Keratinocyte (primary cell): ENCODE data around the gene MBTD1.

Experiments used
- EZH2 ChIP-seq: IDR thresholded peaks from one replicate; pipeline ENCODE4 v1.6.1; 2012; ENCODE audit warnings: inconsistent platforms, mild to moderate bottlenecking, low read length, moderate library complexity
- TF ChIP-seq, protein P1 (sequence below), 3 experiments: IDR thresholded peaks in 1 of 3; conservative IDR thresholded peaks in 1 of 3; optimal IDR thresholded peaks in 1 of 3; 2 replicates in 2 of 3; 3 replicates in 1 of 3; pipeline versions ENCODE3 to v1.5.1; 2011; ENCODE audit warnings: low read length in 3 of 3, mild to moderate bottlenecking in 3 of 3, moderate library complexity in 2 of 3, control low read depth in 1 of 3, inconsistent platforms in 1 of 3; ENCODE audit not compliant: insufficient read depth in 2 of 3; ENCODE audit errors: extremely low read depth in 1 of 3

DNA sequence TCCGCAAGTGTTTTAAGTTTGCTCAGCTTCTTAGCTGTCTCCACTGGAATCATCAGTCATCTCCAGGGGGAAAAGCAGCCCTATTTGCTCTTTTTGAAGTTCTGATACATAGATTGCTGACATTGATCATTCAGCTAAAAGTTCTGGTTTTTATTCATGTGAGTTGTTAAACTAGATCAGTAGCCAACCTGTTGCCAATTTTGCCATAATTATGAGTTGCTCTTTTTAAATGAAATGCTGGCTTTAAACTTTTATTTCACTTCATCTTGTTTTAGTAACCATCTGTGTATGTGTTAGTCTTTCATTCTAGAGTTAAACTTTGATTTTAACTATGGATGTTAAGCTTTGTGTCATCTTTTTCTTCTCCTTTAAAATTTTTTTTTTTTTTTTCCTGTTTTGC is 13.0 kb upstream of the MBTD1 start:
- TF ChIP-seq, protein P1, sequence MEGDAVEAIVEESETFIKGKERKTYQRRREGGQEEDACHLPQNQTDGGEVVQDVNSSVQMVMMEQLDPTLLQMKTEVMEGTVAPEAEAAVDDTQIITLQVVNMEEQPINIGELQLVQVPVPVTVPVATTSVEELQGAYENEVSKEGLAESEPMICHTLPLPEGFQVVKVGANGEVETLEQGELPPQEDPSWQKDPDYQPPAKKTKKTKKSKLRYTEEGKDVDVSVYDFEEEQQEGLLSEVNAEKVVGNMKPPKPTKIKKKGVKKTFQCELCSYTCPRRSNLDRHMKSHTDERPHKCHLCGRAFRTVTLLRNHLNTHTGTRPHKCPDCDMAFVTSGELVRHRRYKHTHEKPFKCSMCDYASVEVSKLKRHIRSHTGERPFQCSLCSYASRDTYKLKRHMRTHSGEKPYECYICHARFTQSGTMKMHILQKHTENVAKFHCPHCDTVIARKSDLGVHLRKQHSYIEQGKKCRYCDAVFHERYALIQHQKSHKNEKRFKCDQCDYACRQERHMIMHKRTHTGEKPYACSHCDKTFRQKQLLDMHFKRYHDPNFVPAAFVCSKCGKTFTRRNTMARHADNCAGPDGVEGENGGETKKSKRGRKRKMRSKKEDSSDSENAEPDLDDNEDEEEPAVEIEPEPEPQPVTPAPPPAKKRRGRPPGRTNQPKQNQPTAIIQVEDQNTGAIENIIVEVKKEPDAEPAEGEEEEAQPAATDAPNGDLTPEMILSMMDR (optimal IDR thresholded peaks at IDR 0.05 in 1 of 3, IDR thresholded peaks at IDR 0.05 in 1 of 3, conservative IDR thresholded peaks at IDR 0.05 in 1 of 3; ENCODE audit: extremely low read depth in 1 of 3, insufficient read depth in 2 of 3, low read length in 3 of 3), result no peak
- no peak for TF ChIP-seq EZH2
